Body of pancreas (tissue), 4 donors: ENCODE data around the gene CBX4. TPM values are rescaled to one million over a fixed set of nuclear protein-coding genes. Genes with fewer than 3 reads are reported as not detected.

Experiments used
- ATAC-seq: fragments of 150-250 bp; one replicate; pipeline ENCODE4 v1.9.1; 2016
- DNase-seq, 4 donors: peaks; one replicate each; pipeline ENCODE4 v3.0.0-alpha.2; 2019
- H3K27ac ChIP-seq, 4 donors: fragments of 200-600 bp; sonication (generic); 1 replicate in 3 of 4; 2 replicates in 1 of 4; pipeline versions ENCODE4 v1.5.1 to v1.6.1; 2016 to 2019; ENCODE audit warnings: mild to moderate bottlenecking in 1 of 4, mixed read lengths in 1 of 4, moderate library complexity in 1 of 4
- H3K27me3 ChIP-seq, 2 donors: fragments of 200-600 bp; sonication (generic); one replicate each; pipeline ENCODE4 v1.6.0; 2016; ENCODE audit warnings: mild to moderate bottlenecking in 1 of 2
- H3K36me3 ChIP-seq, 2 donors: fragments of 200-600 bp; sonication (generic); replicated peaks in 1 of 2; 2 replicates each; pipeline ENCODE4 v1.5.1; 2016; ENCODE audit warnings: low read depth in 2 of 2; ENCODE audit not compliant: insufficient read depth in 1 of 2
- H3K4me1 ChIP-seq: fragments of 200-600 bp; sonication (generic); one replicate; pipeline ENCODE4 v1.6.0; 2016
- H3K4me3 ChIP-seq, 2 donors: fragments of 200-600 bp; sonication (generic); 1 replicate in 1 of 2; 2 replicates in 1 of 2; pipeline ENCODE4 v1.5.1; 2016 to 2019
- H3K9me3 ChIP-seq, 3 donors: fragments of 200-600 bp; sonication (generic); 1 replicate in 2 of 3; 2 replicates in 1 of 3; pipeline ENCODE4 v1.5.1; 2016
- CTCF ChIP-seq, 7 experiments: fragments of 450-650 bp in 4 of 7; fragments of 200-600 bp in 3 of 7; sonication (generic) in 3 of 7; IDR thresholded peaks; one replicate each; pipeline ENCODE4 v1.5.1; 2016 to 2019; ENCODE audit warnings: antibody characterized with exemption in 7 of 7
- POLR2A ChIP-seq, 3 donors: fragments of 450-650 bp; IDR thresholded peaks; one replicate each; pipeline ENCODE4 v1.6.1; 2016; ENCODE audit warnings: antibody characterized with exemption in 3 of 3, mild to moderate bottlenecking in 2 of 3
- WGBS, 2 donors: methylation state at CpG; one replicate each; pipeline ENCODE4 v1.1.5; 2017; 5-methylcytosine and 5-hydroxymethylcytosine counted together
- intact Hi-C: fragments of 100-400 bp; cut with DNase I; formaldehyde crosslinking; loops from one replicate; pipeline ENCODE4 v1.15.1; 2023
- total RNA-seq, 2 donors: library from RNA; depleted of rRNA; stranded (reverse); fragments of >200 nt; gene quantifications; one replicate each; pipeline ENCODE4 v1.1.0, GENCODE V29; 2016

CBX4 gene
- total RNA-seq, 2 donors from 2014 or later, result 15.6 to 17.8 TPM

- Histone ChIP-seq H3K27ac (no peak overlapping the region), H3K9me3 (no peaks in the 10 kb centered on the region), H3K4me3 (no peak overlapping the region), H3K27me3 (no peaks in the 10 kb centered on the region), H3K4me1 (peaks cover 41% of the 10 kb centered on the region), H3K36me3 (no peaks in the 10 kb centered on the region)
- TF ChIP-seq CTCF (IDR thresholded peaks at IDR 0.05) (no peak), POLR2A (IDR thresholded peaks at IDR 0.05) (no peak)
- ATAC-seq (no peak), DNase-seq (no peak)
- 71 to 85% methylated on average over 11 of the region's 11 CpGs for WGBS, 2 donors
- intact Hi-C loops, result no loop called here
Observed at GRCh38 chr17:79826204-79826680, 13.0 kb downstream of the CBX4 start.

- Histone ChIP-seq H3K9me3 (no peaks in the 10 kb centered on the region), H3K27me3 (no peaks in the 10 kb centered on the region), H3K36me3 (no peaks in the 10 kb centered on the region), H3K4me1 (peaks cover 38% of the 10 kb centered on the region), H3K4me3 (no peak overlapping the region), H3K27ac (no peak overlapping the region)
- no peak for TF ChIP-seq POLR2A (IDR thresholded peaks at IDR 0.05)
- no peak for TF ChIP-seq CTCF (IDR thresholded peaks at IDR 0.05)
- 89 to 97% methylated on average over 4 to 5 of the region's 5 CpGs for WGBS, 2 donors
- intact Hi-C loops, result no loop called here
- DNase-seq (no peak), ATAC-seq (no peak)
Observed at GRCh38 chr17:79825580-79825921, 13.7 kb downstream of the CBX4 start.

- ATAC-seq (no peak), DNase-seq (peak in 1 of 4 donors; percentile 20)
- Histone ChIP-seq H3K36me3 (no peaks in the 10 kb centered on the region), H3K27ac (no peak overlapping the region), H3K4me3 (no peak overlapping the region), H3K27me3 (no peaks in the 10 kb centered on the region), H3K4me1 (peaks cover 33% of the 10 kb centered on the region), H3K9me3 (no peaks in the 10 kb centered on the region)
- TF ChIP-seq CTCF (IDR thresholded peaks at IDR 0.05), result no peak
- no peak for TF ChIP-seq POLR2A (IDR thresholded peaks at IDR 0.05)
- 38 to 44% methylated on average over 5 to 6 of the region's 6 CpGs for WGBS, 2 donors
- intact Hi-C loops, result no loop called here
Observed at GRCh38 chr17:79824893-79825579, 14.2 kb downstream of the CBX4 start.

GRCh38 chr17:79824234-79824633, 15.0 kb downstream of the CBX4 start:
- no peak overlapping the region for H3K4me3 ChIP-seq
- TF ChIP-seq CTCF (IDR thresholded peaks at IDR 0.05) (no peak), POLR2A (IDR thresholded peaks at IDR 0.05) (no peak)
- 92 to 95% methylated on average over 17 of the region's 17 CpGs for WGBS, 2 donors
- H3K4me1 ChIP-seq, result peaks cover 25% of the 10 kb centered on the region
- H3K27me3 ChIP-seq, result no peaks in the 10 kb centered on the region
- no peak for DNase-seq
- H3K27ac ChIP-seq, result no peak overlapping the region
- intact Hi-C loops, result no loop called here
- ATAC-seq, result no peak
- no peaks in the 10 kb centered on the region for H3K36me3 ChIP-seq
- no peaks in the 10 kb centered on the region for H3K9me3 ChIP-seq

GRCh38 chr17:79822583-79823124, 16.6 kb downstream of the CBX4 start:
- no peak for ATAC-seq

More at GRCh38 chr17:79822583-79823124, 16.6 kb downstream of the CBX4 start:
- no peak for TF ChIP-seq POLR2A (IDR thresholded peaks at IDR 0.05)
- no peak for TF ChIP-seq CTCF (IDR thresholded peaks at IDR 0.05)
- DNase-seq, result no peak
- H3K27ac ChIP-seq, result no peak overlapping the region
- peaks cover 18% of the 10 kb centered on the region for H3K4me1 ChIP-seq
- H3K27me3 ChIP-seq, result no peaks in the 10 kb centered on the region
- no peak overlapping the region for H3K4me3 ChIP-seq
- H3K9me3 ChIP-seq, result no peaks in the 10 kb centered on the region
- 88 to 92% methylated on average over 14 to 17 of the region's 17 CpGs for WGBS, 2 donors
- H3K36me3 ChIP-seq, result no peaks in the 10 kb centered on the region
- intact Hi-C loops, result no loop called here
